Measurements from ENCODE around the gene EBF3. TPM values are rescaled to one million over a fixed set of nuclear protein-coding genes. Genes with fewer than 3 reads are reported as not detected.

Gene EBF3
- total and polyA plus RNA-seq, 9 of the 15 experiments (the other 6 are each of a cell fraction or from before 2014, with no cell fraction given) = not detected

DNA sequence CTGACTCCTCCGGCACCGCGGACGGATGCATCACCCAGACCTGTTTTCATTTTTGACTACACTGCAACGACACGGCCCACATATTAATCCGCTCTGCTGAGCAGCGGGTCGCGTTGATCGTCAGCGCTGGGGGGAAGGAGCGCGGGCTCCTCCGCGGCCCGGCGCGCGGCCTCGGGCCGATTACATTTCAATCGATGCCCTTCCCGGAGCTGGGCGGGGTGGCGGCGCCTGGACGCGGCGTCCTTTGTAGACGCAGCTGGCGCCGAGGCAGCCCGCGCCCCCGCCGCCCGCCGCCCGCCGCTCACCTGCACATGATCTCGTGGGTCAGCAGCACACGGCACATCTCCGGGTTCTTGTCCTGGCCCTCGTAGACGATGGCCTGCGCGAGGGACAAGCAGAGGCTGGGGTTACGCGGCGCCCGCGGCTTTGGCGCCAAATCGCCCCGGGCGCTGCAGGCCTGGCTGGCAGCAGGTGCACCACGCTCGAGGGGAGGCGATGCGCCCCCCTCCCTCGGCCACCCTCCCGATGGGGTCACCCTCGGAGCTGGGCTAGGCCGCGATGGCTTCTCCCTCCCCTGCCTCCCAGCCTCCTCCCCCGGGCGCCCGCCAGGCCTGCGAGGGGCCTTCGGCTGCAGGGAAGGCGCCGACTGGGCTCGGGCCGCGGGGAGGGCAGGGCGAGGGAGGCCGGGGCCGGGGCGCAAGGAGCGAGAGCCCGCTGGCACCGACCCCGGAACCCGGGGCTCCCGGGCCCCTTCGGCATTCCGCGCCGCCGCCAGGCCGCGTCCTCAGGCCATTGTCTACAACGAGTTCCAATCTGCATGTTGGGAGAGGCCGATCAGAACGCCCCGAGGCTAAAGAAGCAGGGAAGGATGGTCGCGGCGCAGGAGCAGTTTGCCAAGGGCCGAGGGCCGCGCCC is 5.2 kb downstream of the EBF3 start:
- Histone ChIP-seq H3K9me3 (replicated peaks; ENCODE audit: control insufficient read depth, insufficient read depth, low read depth, low read length) (no peaks in the 10 kb centered on the region), H2AFZ (ENCODE audit: low read depth, low read length) (no peak overlapping the region), H3K4me2 (ENCODE audit: insufficient read depth, low read length) (no peak overlapping the region), H3K4me3 (no peak overlapping the region), H3K36me3 (ENCODE audit: control insufficient read depth, insufficient read depth, low read length) (no peaks in the 10 kb centered on the region), H3K27me3 (ENCODE audit: control insufficient read depth in 2 of 2, insufficient read depth in 2 of 2, low read length in 2 of 2) (peaks cover 0 to 7% of the 10 kb centered on the region in 2 experiments; a peak in 2 of 5 replicates), H3K27ac (ENCODE audit: extremely low read depth, low read depth, low read length) (no peak overlapping the region), H3K9me1 (ENCODE audit: control insufficient read depth, insufficient read depth, low read length) (no peaks in the 10 kb centered on the region), H3K4me1 (replicated peaks in 1 of 2; ENCODE audit: control insufficient read depth in 2 of 2, insufficient read depth in 2 of 2, low read length in 2 of 2) (peaks cover 0 to 4% of the 10 kb centered on the region in 2 experiments; a peak in 2 of 5 replicates), H3K79me2 (ENCODE audit: control insufficient read depth, insufficient read depth, low read length) (no peaks in the 10 kb centered on the region), H3K9ac (ENCODE audit: insufficient read depth in 1 of 2, low read depth in 2 of 2, low read length in 2 of 2) (no peak overlapping the region), H4K20me1 (replicated peaks; ENCODE audit: control insufficient read depth, insufficient read depth, low read length) (no peaks in the 10 kb centered on the region)
- intact Hi-C loops (cut with micrococcal nuclease) (no loop called here), in situ Hi-C loops (cut with MboI) (no loop called here)
- BruUV-seq (replicated peaks) = no TSS peak
- no peak for DNase-seq (ENCODE audit: extremely low read depth in 1 of 4, low spot score in 3 of 4)
- ATAC-seq = no peak
- POLR2A ChIA-PET = no interaction called here
- no peak for FAIRE-seq
- 43% methylated on average over 15 of the region's 103 CpGs for WGBS (ENCODE audit: insufficient coverage, low coverage, missing lambda C conversion rate)
- CTCF ChIA-PET (ENCODE audit: low intra/inter-chr PET ratio) = no interaction called here
- TF ChIP-seq ZNF57 (CRISPR knock-in tag; IDR thresholded peaks at IDR 0.05) (no peak), ZNF324 (CRISPR knock-in tag; IDR thresholded peaks at IDR 0.05) (no peak), CCAR2 (IDR thresholded peaks at IDR 0.05; ENCODE audit: low read depth, low read length) (no peak), FUS (optimal IDR thresholded peaks at IDR 0.05; ENCODE audit: low read depth, low read length) (no peak), STAT5B (CRISPR knock-in tag; IDR thresholded peaks at IDR 0.05) (no peak), ETS1 (conservative IDR thresholded peaks at IDR 0.05; ENCODE audit: control insufficient read depth, low read depth, low read length) (no peak), LEF1 (IDR thresholded peaks at IDR 0.05) (no peak), NUFIP1 (IDR thresholded peaks at IDR 0.05; ENCODE audit: partially characterized antibody) (no peak), XRCC4 (IDR thresholded peaks at IDR 0.05; ENCODE audit: extremely low read depth, insufficient read depth, insufficient read length) (no peak), GMEB1 (CRISPR knock-in tag; IDR thresholded peaks at IDR 0.05) (no peak), CBX8 (IDR thresholded peaks at IDR 0.05; ENCODE audit: borderline replicate concordance, extremely low read depth, low read depth, low read length, poor library complexity, severe bottlenecking) (no peak), MCM7 (IDR thresholded peaks at IDR 0.05) (no peak)
- TF ChIP-seq, protein P1, sequence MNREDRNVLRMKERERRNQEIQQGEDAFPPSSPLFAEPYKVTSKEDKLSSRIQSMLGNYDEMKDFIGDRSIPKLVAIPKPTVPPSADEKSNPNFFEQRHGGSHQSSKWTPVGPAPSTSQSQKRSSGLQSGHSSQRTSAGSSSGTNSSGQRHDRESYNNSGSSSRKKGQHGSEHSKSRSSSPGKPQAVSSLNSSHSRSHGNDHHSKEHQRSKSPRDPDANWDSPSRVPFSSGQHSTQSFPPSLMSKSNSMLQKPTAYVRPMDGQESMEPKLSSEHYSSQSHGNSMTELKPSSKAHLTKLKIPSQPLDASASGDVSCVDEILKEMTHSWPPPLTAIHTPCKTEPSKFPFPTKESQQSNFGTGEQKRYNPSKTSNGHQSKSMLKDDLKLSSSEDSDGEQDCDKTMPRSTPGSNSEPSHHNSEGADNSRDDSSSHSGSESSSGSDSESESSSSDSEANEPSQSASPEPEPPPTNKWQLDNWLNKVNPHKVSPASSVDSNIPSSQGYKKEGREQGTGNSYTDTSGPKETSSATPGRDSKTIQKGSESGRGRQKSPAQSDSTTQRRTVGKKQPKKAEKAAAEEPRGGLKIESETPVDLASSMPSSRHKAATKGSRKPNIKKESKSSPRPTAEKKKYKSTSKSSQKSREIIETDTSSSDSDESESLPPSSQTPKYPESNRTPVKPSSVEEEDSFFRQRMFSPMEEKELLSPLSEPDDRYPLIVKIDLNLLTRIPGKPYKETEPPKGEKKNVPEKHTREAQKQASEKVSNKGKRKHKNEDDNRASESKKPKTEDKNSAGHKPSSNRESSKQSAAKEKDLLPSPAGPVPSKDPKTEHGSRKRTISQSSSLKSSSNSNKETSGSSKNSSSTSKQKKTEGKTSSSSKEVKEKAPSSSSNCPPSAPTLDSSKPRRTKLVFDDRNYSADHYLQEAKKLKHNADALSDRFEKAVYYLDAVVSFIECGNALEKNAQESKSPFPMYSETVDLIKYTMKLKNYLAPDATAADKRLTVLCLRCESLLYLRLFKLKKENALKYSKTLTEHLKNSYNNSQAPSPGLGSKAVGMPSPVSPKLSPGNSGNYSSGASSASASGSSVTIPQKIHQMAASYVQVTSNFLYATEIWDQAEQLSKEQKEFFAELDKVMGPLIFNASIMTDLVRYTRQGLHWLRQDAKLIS (CRISPR knock-in tag; IDR thresholded peaks at IDR 0.05) = no peak
